Measurements from ENCODE around the gene LRRC4C.
"Not testable (repeated sequence)": the region's sequence is repeated elsewhere in the genome, so short reads cannot be mapped to it uniquely, and the experiment has no call there.

The LRRC4C gene

GRCh38 chr11:40619654-40620053, 839.8 kb downstream of the LRRC4C start:
- DNase-seq: no peak

GRCh38 chr11:40606800-40607199, 852.7 kb downstream of the LRRC4C start:
- DNase-seq: no peak

- no peak for DNase-seq
These were observed 856.4 kb downstream of the LRRC4C start for GRCh38 chr11:40602866-40603552.

DNA sequence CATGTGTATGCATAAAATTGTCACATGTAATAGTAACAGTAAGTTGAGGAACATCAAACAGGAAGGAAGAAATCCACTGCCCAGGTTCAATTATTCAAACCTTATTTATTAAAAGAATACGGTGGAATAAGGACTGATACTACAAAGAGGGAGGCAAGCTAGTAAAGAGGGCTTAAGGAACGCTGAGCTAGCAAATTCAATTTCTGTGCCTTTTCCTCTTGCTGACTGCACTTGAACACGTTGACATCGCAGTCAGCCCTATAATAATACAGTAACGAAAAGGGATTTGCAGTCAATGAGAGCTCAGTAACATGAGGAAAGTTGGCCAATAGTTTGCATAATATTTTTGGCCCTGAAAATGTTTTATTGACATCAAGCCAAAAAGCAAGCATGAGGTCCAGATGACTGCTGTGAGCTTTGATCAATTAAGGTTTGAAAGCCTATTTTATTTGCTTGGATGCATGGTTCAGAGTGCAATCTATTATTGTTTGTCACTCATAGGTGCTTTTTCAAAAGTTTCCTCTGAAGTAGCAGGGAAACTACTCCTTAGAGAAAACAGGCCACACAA, 861.8 kb downstream of the LRRC4C start:
- no peak for DNase-seq

DNA sequence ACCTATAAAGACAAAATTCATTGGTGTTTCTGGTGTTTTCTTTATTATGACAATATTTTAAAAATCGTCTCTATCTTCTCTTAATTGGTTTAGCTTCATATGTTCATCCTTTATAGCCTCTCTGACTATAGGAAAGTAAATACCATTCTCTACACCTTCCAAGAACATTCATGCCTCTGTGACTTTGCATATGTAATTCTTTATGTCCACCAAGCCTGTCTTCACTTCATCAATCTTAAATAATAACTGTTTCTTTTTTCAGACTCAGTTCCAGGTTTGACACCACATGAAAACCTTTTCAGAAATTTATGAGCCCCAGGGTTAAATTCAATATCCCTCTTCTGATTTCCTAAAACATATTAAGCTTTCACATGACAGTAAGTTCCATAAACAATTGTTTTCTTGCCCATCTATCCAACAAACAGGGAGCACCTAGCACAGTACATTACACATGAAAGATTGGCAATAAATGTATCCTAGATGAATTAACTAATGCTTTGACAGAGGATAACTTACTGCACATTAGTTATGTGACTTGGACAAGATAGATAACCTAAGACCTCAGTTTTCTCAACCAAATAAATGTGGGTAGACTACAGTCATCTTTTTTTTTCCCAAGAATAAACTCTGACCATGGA, 886.1 kb downstream of the LRRC4C start:
- no peak for DNase-seq

DNA sequence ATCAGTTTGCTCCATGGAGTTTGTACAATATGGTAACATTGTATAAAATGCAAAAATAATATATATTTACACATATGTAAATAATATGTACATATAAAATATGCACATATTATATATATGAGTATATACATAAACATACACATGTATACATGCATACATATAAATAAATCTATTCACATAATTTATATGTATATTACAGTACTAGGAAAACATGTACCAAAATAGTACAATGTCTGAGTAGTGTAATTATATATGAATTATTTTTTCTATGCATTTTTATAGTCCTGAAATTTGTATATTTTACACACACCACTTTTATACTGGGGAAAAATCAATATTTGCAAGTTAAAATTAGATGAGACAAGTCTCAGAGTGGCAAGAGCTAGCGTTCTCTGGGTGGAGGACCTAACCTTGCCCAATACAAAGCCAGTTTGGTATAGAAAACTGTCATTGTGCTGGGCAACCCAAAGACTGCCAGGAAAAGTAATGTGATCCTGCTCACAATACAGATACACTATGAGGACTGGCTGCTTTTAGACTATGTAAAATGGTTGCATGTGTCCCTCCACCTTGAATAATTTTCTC, 889.4 kb downstream of the LRRC4C start:
- DNase-seq: no peak

DNA sequence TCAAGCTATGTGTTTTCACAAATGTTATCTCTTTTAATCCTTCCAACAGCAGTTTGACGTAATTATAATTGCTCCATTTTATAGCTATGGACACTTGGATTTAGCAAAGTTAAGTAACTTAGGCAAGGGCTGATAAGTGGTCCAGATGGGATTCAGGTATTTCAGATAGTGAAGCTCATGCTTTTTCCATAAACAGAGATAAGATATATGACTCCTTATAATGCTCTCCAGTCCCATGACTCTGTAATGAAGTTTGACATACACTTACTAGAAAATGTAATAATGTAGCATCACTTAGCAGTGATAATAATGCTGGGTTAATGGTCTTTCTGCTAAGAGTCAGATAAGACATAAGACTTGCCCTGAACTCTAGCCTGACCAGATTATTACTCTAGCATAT, 892.1 kb downstream of the LRRC4C start:
- DNase-seq: no peak

DNA sequence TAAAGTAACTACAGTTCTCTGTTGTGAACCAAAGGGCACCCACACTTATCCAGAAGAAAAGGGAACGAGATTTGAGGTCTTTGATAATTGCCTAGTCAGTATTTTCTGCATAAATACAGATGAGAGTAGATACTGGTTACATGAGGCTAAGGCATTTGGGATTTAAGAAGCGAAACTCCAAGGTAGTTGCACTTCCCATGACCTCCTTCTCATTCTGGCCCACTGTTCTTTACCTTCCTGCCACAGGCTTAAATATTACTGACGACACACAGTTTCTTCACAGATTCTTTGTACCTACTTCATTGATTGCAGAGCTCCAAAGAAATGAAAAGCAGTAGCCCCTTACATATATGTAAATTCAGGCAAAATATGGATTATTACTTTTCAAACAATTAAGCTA, 915.3 kb downstream of the LRRC4C start:
- no peak for DNase-seq

DNA sequence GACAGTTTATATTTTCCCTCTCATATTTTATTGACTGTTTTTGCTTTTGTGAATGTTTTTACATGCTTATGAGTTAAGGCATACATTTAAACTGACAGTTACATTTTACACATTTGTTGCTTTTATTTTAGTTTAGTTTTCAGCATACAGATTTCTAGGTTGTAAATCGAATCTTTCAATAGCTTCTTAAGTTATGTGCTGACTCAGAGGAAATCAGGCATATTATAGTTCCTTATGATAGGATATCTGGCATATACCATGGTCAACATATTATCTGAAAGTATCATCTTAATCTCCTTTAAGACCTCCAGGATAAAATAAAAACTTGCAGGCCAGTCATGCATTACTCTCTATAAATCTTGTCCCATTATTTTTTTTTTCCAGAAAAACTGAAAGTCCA, 916.6 kb downstream of the LRRC4C start:
- DNase-seq: no peak

- DNase-seq: no peak
These were observed 921.7 kb downstream of the LRRC4C start for GRCh38 chr11:40537734-40538133.

- not testable (repeated sequence) for DNase-seq
These were observed 937.4 kb downstream of the LRRC4C start for GRCh38 chr11:40522080-40522479.

GRCh38 chr11:40517122-40517521, 942.3 kb downstream of the LRRC4C start:
- DNase-seq: no peak

GRCh38 chr11:40514124-40514523, 945.3 kb downstream of the LRRC4C start:
- no peak for DNase-seq

GRCh38 chr11:40513281-40513680, 946.2 kb downstream of the LRRC4C start:
- DNase-seq: no peak

DNA sequence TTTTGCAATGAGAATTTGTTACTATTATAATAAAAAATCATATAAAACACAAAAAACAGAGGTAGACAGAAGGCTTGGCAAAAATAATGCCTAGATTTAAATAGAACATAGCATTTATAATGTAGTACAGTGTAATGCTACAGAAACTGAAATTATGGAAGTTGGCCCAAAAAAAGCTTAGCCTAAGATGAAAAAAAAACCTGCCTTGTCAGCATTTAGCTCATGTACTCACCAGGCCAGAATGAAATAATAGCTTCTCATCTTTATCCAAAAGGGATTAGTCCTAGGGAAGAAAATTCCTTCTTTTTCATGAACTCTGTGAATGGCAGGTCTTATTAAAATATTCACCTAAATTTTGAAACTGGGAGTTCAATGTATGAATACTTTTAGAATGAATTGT, 951.1 kb downstream of the LRRC4C start:
- DNase-seq: no peak

DNA sequence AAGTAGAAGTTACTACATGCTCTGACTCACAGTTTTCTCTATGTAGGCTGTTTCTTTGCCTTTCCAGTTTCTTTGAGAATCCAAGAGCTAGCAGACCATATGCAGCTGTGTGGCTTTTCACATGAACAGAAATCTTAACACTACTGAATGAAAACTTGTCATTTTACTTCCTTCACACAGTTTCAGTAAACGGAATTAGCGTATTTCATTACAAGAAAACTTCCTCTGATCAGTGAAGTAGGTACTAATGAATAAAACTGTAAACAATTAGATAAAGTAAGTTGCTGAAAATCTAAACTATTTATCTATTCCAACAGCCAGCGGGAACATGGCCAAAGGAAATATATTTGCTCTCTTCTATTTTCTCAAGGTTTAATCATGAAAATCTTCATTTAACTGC, 953.2 kb downstream of the LRRC4C start:
- no peak for DNase-seq

GRCh38 chr11:40491341-40491740, 968.1 kb downstream of the LRRC4C start:
- no peak for DNase-seq

- DNase-seq: no peak
These were observed 991.7 kb downstream of the LRRC4C start for GRCh38 chr11:40467771-40468170.

DNA sequence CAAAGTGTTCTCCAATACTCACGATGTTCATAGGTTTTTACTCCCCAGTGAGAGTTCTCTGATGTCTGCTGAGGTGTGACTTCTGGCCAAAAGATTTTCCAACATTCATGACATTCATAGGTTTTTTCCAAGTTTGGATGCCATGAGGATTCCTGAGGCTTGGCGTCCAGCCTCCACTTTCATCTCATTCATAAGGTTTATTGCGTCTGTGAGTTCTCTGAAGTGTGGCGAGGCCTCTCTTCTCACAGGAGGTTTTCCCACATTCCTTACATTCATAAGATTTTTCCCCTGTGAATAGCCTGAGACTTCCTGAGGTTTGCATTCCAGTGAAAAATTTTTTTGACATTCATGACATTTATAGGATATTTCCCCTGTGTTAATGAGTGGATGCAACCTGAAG, 1014.1 kb downstream of the LRRC4C start:
- no peak for DNase-seq

DNA sequence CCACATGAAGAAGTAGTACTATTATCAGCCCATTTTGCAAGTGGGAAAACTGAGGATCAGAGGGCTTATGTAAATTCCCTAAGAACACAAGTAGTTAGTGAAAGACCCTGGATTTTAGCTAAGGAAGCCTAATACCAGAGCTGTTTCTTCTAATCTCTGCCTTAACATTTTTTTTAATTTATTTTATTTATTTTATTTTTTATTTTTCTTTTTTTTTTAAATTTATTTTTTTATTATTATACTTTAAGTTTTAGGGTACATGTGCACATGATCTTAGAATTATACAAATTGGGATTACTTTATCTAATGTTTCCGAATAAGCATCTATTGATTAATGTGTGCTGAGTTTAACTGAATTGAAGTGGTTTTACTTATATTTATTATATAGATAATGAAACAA, 1015.3 kb downstream of the LRRC4C start:
- DNase-seq: no peak

DNA sequence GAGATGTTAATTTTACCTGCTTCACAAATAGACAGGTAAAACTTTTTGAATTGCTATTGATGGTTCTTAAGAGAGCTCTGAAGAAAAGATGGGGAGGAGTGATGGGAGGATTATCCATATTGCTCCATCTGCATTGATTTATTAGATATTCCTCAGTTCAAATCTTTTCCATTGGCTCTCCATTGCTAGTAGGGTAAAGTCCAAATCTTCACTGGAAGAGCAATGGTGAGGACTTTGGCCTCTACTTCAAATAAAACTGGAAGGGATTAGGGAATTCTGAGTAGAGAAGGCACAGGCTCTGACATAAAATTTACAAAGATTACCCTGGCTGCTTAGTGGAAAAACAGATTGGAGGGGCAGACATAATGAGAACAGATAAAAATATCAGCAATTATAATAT, 1024.1 kb downstream of the LRRC4C start:
- no peak for DNase-seq

- DNase-seq: no peak
These were observed 1024.5 kb downstream of the LRRC4C start for GRCh38 chr11:40434926-40435325.

DNA sequence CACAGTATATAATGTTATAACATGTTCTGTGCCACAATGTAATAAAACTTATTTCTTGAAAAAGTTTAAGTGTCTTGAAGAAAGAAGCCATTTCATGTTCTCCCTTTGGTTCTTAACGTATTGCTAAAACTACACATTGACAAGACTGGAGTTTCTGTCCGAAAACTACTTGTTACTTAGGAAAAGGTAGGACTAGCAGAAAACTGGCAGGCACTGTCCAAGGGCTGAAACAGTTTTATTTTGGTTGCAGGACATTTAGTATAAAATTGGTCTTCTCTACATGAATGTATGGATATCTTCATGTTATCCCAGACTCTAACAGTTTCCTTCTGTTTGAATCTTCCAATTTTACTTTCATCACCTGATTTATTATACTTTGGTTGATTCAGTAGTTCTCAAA, 1027.1 kb downstream of the LRRC4C start:
- DNase-seq: no peak

DNA sequence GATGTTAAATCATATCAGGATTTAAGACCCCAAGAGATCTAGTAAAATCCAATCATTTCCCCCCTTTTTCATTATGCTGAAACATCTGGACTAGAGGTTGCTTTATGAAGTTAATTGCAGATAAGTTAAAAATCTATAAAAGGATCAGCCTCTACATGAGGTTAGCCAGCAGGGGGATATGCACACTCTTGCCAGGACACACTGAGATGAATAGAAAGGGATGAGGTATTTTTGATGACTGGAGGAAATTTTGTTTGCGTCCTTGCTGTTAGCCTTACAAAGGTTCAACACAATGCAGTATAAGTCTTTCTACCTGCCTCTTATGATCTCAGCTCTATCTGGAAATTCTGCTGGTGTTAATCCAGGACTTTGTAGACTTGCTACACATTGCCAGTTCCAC, 1034.3 kb downstream of the LRRC4C start:
- no peak for DNase-seq
